GM18508 (cell line): ENCODE measurements around the gene YY1.
"Not testable (repeated sequence)": the region's sequence is repeated elsewhere in the genome, so short reads cannot be mapped to it uniquely, and the experiment has no call there.

Source experiments
- ATAC-seq: cut with Tn5 transposase; IDR thresholded peaks from one replicate; pipeline ENCODE4 v1.9.1; 2021; ENCODE audit warnings: moderate number of reproducible peaks; ENCODE audit not compliant: insufficient read depth, unreplicated experiment

Gene YY1

GRCh38 chr14:100294213-100294962 lies 55.4 kb downstream of the YY1 start:
- ATAC-seq, result no peak

DNA sequence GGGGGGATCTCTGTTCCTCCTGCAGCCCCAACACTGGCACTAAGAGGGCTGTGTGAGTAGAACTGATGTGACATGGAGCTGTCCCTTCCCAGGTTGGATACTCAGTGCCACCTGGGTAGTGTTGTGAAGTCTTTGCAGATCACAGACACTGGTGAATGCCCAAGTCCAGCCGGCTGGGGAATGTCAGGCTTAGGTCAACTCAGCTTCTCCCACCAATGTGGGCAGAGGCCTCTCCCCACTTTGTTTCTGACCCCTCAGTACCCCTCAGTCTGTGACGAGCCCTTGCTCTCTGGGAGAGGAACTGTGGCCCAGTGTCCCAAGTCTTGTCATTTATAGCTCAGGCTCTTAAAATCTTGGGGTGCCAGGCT lies 56.0 kb downstream of the YY1 start:
- no peak for ATAC-seq

DNA sequence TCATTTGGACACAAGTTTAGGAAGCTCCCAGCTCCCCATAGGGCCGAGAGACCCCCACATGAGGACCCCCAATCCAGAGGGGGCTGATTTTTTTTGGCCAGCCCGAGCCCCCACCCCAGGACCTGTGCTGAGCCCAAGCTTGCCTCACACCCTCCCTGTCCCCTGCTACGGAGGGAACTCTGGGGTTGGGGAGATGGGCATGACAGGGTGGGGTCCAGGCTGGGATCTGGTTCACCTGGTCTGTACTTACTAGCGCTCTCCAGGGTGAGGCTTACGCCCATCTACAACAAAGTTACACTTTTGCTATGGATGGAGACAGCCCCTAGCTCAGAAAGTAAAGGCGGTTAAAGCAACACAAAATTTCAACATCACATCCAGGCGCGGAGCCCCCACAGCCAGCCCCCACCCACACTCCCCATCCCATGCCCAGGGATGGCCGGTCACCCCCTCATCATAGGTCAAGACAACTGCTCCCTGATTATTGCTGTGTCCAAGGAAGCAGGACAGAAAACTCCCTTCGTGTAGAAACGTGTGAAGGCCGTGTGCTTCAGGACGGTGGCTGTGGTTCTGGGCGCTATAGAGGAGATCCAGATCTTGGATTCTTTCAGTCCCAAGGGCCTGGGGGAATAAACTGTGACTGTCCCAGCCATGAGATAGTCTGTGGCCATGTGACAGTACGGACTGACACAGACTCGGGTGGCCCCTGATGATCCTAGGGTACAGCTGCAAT lies 56.6 kb downstream of the YY1 start:
- ATAC-seq, result no peak

DNA sequence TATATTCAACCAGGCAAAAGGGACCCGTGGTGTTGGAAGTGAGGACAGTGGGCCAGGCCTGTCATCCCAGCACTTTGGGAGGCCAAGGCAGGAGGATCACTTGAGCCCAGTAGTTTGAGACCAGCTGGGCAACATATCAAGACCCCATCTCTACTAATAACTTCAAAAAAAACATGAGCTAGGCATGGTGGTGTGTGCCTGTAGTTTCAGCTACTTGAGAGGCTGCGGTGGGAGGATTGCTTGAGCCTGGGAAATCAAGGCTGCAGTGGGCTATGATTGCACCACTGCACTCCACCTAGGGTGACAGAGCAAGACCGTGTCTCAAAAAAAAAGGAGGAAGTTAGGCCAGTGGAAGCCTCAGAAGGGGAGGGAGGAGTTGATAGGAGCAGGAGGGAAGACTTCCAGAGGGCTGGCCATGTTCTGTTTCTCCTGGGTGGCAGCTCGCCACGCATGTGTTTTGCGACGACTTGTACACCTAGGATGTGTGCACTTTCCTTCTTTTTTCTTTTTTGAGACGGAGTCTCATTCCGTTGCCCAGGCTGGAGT lies 57.2 kb downstream of the YY1 start:
- ATAC-seq, result no peak

GRCh38 chr14:100296729-100297128 lies 57.8 kb downstream of the YY1 start:
- ATAC-seq, result not testable (repeated sequence)

GRCh38 chr14:100297320-100298300 lies 58.7 kb downstream of the YY1 start:
- peak; percentile 75 for ATAC-seq

DNA sequence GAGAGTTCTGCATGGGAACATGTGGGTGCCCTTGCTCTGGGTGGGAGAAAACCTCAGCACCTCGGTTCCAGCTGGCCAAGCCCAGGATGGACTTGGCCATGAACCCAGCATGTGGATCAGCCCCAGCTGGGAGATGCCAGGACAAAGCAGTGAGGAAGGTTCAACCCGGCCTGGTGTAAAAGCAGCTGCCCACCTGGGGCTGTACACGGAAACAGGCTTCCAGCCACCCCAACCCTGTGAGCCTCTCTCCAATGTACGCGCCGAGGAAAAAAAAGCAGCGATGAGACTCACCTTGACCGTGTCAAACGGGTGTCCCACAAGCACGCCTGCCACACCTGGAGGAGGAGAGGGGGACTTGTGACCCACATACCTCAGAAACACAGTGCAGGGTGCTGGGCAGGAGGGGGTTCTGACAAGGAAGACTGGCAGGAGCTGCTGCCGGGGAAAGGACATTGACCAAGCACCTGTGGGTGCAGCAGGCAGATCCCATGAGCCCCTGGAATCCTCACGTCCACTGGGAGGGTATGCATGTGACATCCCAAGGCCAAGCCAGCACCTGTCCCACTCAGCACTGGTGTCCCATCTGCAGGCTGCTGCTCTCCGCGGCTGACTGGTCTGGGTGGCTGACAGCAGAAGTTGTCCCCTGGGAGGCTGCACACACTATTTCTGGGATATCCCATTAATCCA lies 59.8 kb downstream of the YY1 start:
- no peak for ATAC-seq

DNA sequence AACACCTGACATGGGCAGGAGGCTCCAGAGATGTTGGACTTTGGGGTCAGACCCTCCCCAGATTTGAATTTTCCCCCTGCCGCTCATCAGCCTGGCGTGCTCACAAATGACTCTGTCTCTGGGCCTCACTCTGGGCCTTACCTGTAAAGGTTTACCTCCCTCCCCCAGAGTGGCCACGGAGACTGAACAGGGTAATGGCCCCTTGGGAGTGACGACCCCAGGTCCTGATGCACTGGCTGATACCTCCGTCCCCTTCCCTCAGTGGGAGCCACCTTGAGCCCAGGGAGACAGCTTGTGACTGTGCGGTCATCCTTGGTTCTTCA lies 60.3 kb downstream of the YY1 start:
- ATAC-seq, result no peak

GRCh38 chr14:100302616-100303015 lies 63.7 kb downstream of the YY1 start:
- ATAC-seq, result no peak

- ATAC-seq, result no peak
Observed at GRCh38 chr14:100303179-100303578, 64.2 kb downstream of the YY1 start.

GRCh38 chr14:100303925-100304324 lies 65.0 kb downstream of the YY1 start:
- ATAC-seq, result no peak

- ATAC-seq, result no peak
Observed at GRCh38 chr14:100304825-100305323, 65.9 kb downstream of the YY1 start.

- ATAC-seq, result no peak
Observed at GRCh38 chr14:100305324-100306100, 66.6 kb downstream of the YY1 start.

DNA sequence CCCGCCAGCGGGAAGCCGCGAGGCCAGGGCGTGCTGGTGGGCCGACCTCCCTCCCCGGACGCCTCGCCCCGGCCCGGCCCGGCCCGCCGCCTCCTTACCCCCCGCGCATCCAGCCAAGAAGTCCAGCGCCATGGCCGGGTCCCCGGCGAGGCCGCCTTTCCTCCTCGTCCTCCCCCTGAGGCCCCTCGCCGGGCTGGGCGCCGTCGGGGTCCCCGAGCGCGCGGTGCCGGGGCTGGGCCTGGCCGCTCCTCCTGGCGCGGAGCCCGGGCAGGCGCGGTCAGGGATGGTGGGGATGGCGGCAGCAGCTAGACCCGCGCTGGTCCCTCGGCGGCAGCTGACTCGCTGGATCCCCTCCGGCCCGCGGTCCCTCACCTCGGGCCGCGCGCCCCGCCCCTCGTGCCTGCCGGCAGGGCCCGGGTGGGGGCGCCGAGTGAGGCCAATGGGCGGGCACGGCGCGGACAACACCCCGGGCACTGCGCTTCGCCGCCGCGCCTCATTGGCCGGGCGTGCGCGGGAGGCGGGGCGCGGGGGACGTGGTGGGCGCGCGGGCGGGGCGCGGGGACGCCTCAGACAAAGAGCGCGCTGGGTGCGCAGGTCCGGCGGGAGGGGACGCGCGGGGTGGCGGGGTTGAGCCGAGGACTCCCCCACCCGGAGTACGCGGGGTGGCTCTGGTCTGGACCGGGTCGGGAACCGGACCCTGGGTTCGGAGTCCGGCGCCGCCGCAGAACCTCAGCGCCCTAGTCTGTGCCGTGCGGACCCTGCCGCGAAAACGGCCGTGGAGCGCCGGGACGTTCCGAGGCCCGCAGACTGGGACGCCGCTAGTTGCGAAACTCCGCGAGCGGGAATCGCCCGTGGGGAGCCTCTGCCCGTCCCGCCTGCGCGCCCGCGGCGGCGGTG lies 67.4 kb downstream of the YY1 start, which contains the start of gene SLC25A29:
Gene SLC25A29 (minus strand): TSS at position 344 of the 897 bp plus-strand sequence. CDS start 212 bp downstream, at position 132.
- no peak for ATAC-seq

GRCh38 chr14:100306998-100307765 lies 68.2 kb downstream of the YY1 start:
- no peak for ATAC-seq

DNA sequence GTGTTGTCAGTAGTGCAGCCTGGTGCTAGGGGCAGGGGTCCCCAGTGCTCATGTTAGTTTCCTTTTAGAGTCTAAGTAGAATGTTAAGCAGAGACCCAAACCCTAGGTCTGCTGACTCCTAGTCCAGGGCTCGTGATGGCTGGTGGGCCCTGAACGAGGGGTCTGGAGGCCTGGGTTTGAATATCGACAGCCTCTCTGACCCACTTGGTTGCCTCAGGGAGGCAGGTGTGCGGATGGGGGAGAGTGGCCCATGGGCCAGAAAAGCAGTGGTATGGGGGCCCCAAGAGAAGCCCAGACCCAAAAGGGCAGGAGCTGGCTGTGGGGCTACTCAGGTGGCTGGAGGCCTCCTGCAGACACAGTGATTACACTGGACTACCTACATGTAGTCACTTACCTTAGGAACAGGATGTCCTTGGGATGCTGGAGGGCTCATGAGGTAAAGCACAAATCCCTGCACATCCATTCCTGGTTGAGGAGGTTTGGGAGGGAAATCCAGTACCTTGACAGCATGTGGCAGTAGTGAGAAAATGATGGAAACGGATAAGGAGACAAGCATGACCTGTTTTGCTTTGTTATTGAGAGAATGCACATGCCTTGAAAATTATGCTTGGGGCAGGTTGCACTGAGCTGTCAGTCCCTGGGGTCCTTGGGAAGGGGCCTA lies 69.0 kb downstream of the YY1 start:
- ATAC-seq, result no peak

- ATAC-seq, result not testable (repeated sequence)
Observed at GRCh38 chr14:100308427-100308792, 69.5 kb downstream of the YY1 start.
